ENCODE measurements around the gene LRRC32.

DNA sequence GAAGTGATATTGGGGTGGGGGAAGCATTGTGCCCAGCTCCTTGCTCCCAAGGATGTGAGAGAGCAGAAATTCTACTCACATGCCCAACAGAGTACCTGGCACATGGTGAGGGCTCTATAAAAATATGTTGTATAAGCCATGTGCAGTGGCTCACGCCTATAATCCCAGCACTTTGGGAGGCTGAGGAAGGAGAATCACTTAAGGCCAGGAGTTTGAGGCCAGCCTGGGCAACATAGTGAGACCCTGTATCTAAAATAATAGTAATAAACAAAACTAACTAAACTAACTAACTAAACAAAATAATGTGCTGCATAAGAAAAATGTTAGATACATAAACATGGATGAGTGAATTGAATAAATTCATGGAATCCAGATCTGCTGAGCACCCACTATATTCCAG is 33.2 kb upstream of the LRRC32 start:
- TF ChIP-seq, protein P1, sequence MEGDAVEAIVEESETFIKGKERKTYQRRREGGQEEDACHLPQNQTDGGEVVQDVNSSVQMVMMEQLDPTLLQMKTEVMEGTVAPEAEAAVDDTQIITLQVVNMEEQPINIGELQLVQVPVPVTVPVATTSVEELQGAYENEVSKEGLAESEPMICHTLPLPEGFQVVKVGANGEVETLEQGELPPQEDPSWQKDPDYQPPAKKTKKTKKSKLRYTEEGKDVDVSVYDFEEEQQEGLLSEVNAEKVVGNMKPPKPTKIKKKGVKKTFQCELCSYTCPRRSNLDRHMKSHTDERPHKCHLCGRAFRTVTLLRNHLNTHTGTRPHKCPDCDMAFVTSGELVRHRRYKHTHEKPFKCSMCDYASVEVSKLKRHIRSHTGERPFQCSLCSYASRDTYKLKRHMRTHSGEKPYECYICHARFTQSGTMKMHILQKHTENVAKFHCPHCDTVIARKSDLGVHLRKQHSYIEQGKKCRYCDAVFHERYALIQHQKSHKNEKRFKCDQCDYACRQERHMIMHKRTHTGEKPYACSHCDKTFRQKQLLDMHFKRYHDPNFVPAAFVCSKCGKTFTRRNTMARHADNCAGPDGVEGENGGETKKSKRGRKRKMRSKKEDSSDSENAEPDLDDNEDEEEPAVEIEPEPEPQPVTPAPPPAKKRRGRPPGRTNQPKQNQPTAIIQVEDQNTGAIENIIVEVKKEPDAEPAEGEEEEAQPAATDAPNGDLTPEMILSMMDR (IDR thresholded peaks at IDR 0.05), result no peak
- TF ChIP-seq POLR2A (IDR thresholded peaks at IDR 0.05), result no peak
